Measurements from ENCODE around the gene SMAGP. TPM values are rescaled to one million over a fixed set of nuclear protein-coding genes. Genes with fewer than 3 reads are reported as not detected.
"Not testable (repeated sequence)": the region's sequence is repeated elsewhere in the genome, so short reads cannot be mapped to it uniquely, and the experiment has no call there.

SMAGP gene
- total RNA-seq, 4 donors from 2014 or later: 1.7 to 3.5 (median 2.5) TPM

DNA sequence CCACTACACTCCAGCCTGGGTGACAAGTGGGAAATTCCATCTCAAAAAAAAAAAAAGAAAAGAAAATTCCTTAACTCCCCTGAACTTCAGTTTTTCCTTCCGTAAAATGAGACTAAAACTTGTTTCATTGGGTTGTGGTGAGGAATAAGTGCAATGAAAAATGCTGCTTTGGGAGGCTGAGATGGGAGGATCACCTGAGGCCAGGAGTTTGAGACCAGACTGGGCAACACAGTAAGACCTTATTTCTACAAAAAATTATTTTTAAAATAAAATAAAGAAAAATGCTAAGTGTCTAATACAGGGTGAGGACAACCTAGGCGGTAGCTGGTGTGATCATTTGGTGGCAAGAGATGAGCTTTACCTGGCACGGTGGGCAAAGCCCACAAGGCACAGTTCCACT lies 6.9 kb downstream of the SMAGP start:
- Histone ChIP-seq H3K9me3 (no peaks in the 10 kb centered on the region), H3K4me1 (no peaks in the 10 kb centered on the region), H3K27ac (no peak overlapping the region), H3K27me3 (no peaks in the 10 kb centered on the region), H3K36me3 (no peaks in the 10 kb centered on the region), H3K4me3 (no peak overlapping the region)
- no peak for DNase-seq
- intact Hi-C loops (cut with DNase I; ENCODE audit: low total_unique reads): no loop called here
- ATAC-seq: no peak
- TF ChIP-seq CTCF (IDR thresholded peaks at IDR 0.05 in 4 of 5, conservative IDR thresholded peaks at IDR 0.05 in 1 of 5): no peak
- no peak for TF ChIP-seq POLR2A (IDR thresholded peaks at IDR 0.05)
- in situ Hi-C loops (cut with MboI; ENCODE audit: low sequenced_read_pairs in 4 of 4): loop anchor here in 2 of 4 donors (10.0 to 25.0 kb wide), 2 partner anchors 81 to 274 kb away; partner anchors contain the start of gene CELA1 (in 1 of the 2)

DNA sequence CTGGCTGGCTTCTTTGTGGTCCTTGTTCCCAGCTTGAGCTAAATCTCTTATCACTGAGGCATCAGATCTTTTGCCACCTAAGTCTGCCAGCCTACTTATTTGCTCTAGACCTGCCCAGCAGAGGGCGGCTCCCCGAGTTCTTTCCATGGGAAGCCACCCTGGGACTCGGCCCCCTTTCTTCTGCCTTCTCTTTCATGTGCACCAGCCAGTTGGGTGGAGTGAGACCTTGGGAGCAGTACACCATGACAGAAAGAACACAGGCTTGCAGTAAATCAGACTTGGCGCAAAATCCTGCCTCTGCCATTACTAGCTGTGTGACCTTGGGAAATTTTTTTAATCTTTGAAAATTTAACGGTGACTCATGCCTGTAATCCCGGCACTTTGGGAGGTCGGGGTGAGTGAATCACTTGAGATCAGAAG lies 7.4 kb downstream of the SMAGP start:
- no peak overlapping the region for H3K4me3 ChIP-seq
- DNase-seq (no peak), ATAC-seq (peak in 1 of 2 donors; percentile 36)
- intact Hi-C loops (cut with DNase I; ENCODE audit: low total_unique reads) (no loop called here), in situ Hi-C loops (cut with MboI; ENCODE audit: low sequenced_read_pairs in 4 of 4) (loop anchor here in 2 of 4 donors (10.0 to 25.0 kb wide), 2 partner anchors 82 to 275 kb away; partner anchors contain the start of gene CELA1 (in 1 of the 2))
- H3K27me3 ChIP-seq: no peaks in the 10 kb centered on the region
- H3K36me3 ChIP-seq: no peaks in the 10 kb centered on the region
- H3K4me1 ChIP-seq: no peaks in the 10 kb centered on the region
- no peaks in the 10 kb centered on the region for H3K9me3 ChIP-seq
- no peak for TF ChIP-seq CTCF (IDR thresholded peaks at IDR 0.05 in 4 of 5, conservative IDR thresholded peaks at IDR 0.05 in 1 of 5)
- no peak for TF ChIP-seq POLR2A (IDR thresholded peaks at IDR 0.05)
- no peak overlapping the region for H3K27ac ChIP-seq

DNA sequence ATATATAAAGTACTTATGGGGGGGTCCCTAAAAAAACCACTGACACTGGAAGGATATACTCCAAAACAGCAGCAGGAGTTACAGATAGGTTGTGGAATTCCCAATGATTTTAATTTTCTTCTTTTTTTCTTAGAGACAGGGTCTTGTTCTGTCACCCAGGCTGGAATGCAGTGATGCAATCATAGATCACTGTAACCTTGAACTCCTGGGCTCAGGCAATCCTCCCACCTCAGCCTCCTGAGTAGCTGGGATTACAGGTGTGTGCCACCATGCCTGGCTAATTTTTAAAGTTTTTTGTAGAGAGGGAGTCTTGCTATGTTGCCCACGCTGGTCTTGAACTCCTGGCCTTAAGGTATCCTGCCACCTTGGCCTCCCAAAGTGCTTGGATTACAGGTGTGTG lies 10.6 kb downstream of the SMAGP start:
- H3K4me1 ChIP-seq; H3K4me3 ChIP-seq; H3K27me3 ChIP-seq; intact Hi-C loops (cut with DNase I; ENCODE audit: low total_unique reads); H3K27ac ChIP-seq; H3K36me3 ChIP-seq; DNase-seq; H3K9me3 ChIP-seq; ATAC-seq: not testable (repeated sequence)
- in situ Hi-C loops (cut with MboI; ENCODE audit: low sequenced_read_pairs in 4 of 4): loop anchor here in 1 of 4 donors (25.0 kb wide), 1 partner anchor 278 kb away; no protein-coding TSS in a partner anchor

DNA sequence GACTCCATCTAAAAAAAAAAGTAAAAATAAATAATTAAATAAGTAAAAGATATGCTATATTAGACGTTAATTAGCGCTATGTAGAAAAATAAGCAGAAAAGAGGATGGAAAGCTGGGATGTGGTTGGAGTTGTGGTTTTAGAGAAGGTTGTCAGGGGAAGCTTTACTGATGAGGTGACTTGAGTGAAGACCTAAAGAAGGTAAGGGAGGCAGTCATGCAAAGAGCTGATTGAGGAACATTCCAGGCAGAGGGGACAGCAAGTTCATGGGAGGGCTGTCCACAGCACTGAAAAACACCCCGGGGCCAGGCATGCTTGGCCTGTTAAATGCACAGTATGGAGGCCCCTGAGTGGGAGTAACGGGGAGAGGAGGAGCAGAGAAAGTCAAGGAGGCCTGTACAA lies 15.7 kb downstream of the SMAGP start:
- no peak for ATAC-seq
- no peak overlapping the region for H3K27ac ChIP-seq
- intact Hi-C loops (cut with DNase I; ENCODE audit: low total_unique reads): no loop called here
- no peaks in the 10 kb centered on the region for H3K27me3 ChIP-seq
- H3K4me3 ChIP-seq: no peak overlapping the region
- H3K9me3 ChIP-seq: no peaks in the 10 kb centered on the region
- no peaks in the 10 kb centered on the region for H3K4me1 ChIP-seq
- H3K36me3 ChIP-seq: no peaks in the 10 kb centered on the region
- in situ Hi-C loops (cut with MboI; ENCODE audit: low sequenced_read_pairs in 4 of 4): loop anchor here in 1 of 4 donors (25.0 kb wide), 1 partner anchor 283 kb away; no protein-coding TSS in a partner anchor
- TF ChIP-seq POLR2A (IDR thresholded peaks at IDR 0.05) (no peak), CTCF (IDR thresholded peaks at IDR 0.05 in 4 of 5, conservative IDR thresholded peaks at IDR 0.05 in 1 of 5) (no peak)
- no peak for DNase-seq

GRCh38 chr12:51253276-51253675 lies 16.9 kb downstream of the SMAGP start:
- Histone ChIP-seq H3K9me3 (no peaks in the 10 kb centered on the region), H3K36me3 (no peaks in the 10 kb centered on the region), H3K27ac (no peak overlapping the region), H3K27me3 (no peaks in the 10 kb centered on the region), H3K4me1 (no peaks in the 10 kb centered on the region), H3K4me3 (no peak overlapping the region)
- no peak for DNase-seq
- no peak for ATAC-seq
- in situ Hi-C loops (cut with MboI; ENCODE audit: low sequenced_read_pairs in 4 of 4) (loop anchor here in 1 of 4 donors (25.0 kb wide), 1 partner anchor 284 kb away; no protein-coding TSS in a partner anchor), intact Hi-C loops (cut with DNase I; ENCODE audit: low total_unique reads) (no loop called here)
- TF ChIP-seq POLR2A (IDR thresholded peaks at IDR 0.05) (no peak), CTCF (IDR thresholded peaks at IDR 0.05 in 4 of 5, conservative IDR thresholded peaks at IDR 0.05 in 1 of 5) (no peak)

Measured in gastrocnemius medialis (tissue), 4 donors.